GM19043 (cell line): Measurements from ENCODE around the gene GABRR1.
"Not testable (repeated sequence)": the region's sequence is repeated elsewhere in the genome, so short reads cannot be mapped to it uniquely, and the experiment has no call there.

Experiments used
- ATAC-seq: cut with Tn5 transposase; IDR thresholded peaks from one replicate; pipeline ENCODE4 v1.9.1; 2021; ENCODE audit warnings: low read depth; ENCODE audit not compliant: unreplicated experiment

Gene GABRR1

GRCh38 chr6:89161326-89162046 is 55.7 kb downstream of the GABRR1 start:
- ATAC-seq: no peak

GRCh38 chr6:89160331-89161092 is 56.6 kb downstream of the GABRR1 start:
- ATAC-seq: no peak

- ATAC-seq: no peak
Measured at GRCh38 chr6:89154131-89154530, 63.0 kb downstream of the GABRR1 start.

GRCh38 chr6:89148016-89148750 is 69.0 kb downstream of the GABRR1 start:
- ATAC-seq: no peak

- no peak for ATAC-seq
Measured at GRCh38 chr6:89146718-89147700, 70.1 kb downstream of the GABRR1 start.

- ATAC-seq: peak; percentile 62
Measured at GRCh38 chr6:89145956-89146717, 71.0 kb downstream of the GABRR1 start, which contains the start of gene PM20D2. Gene PM20D2, plus strand, starts transcription at chr6:89146055. Its CDS starts 90 bp downstream, at chr6:89146145.

GRCh38 chr6:89145091-89145955 is 71.8 kb downstream of the GABRR1 start:
- ATAC-seq: peak; percentile 44

- peak; percentile 56 for ATAC-seq
Measured at GRCh38 chr6:89144354-89144906, 72.7 kb downstream of the GABRR1 start.

GRCh38 chr6:89140347-89141156 is 76.6 kb downstream of the GABRR1 start:
- ATAC-seq: no peak

- ATAC-seq: no peak
Measured at GRCh38 chr6:89139509-89140346, 77.4 kb downstream of the GABRR1 start.

GRCh38 chr6:89138173-89138572 is 79.0 kb downstream of the GABRR1 start:
- no peak for ATAC-seq

GRCh38 chr6:89134723-89135122 is 82.4 kb downstream of the GABRR1 start:
- no peak for ATAC-seq

GRCh38 chr6:89133981-89134380 is 83.2 kb downstream of the GABRR1 start:
- no peak for ATAC-seq

- no peak for ATAC-seq
Measured at GRCh38 chr6:89132057-89132456, 85.1 kb downstream of the GABRR1 start.

- no peak for ATAC-seq
Measured at GRCh38 chr6:89131599-89131998, 85.6 kb downstream of the GABRR1 start.

- not testable (repeated sequence) for ATAC-seq
Measured at GRCh38 chr6:89128256-89128671, 88.9 kb downstream of the GABRR1 start.
